Adrenal gland (tissue), 12 donors: ENCODE measurements around the gene BCLAF1. TPM values are rescaled to one million over a fixed set of nuclear protein-coding genes. Genes with fewer than 3 reads are reported as not detected.

Experiments used
- DNase-seq, 7 donors: peaks; one replicate each; pipeline ENCODE4 v3.0.0-alpha.2; 2019 to 2020
- H3K27ac ChIP-seq, 5 donors: fragments of 200-600 bp; sonication (generic) in 4 of 5; 1 replicate in 3 of 5; 2 replicates in 2 of 5; pipeline versions ENCODE4 v1.5.1 to v1.8.0; 2016 to 2020; ENCODE audit warnings: mild to moderate bottlenecking in 1 of 5
- H3K27me3 ChIP-seq: fragments of 200-600 bp; 2 replicates; pipeline ENCODE4 v1.8.0; 2021
- H3K36me3 ChIP-seq, 2 donors: fragments of 200-600 bp; replicated peaks in 1 of 2; 1 replicate in 1 of 2; 2 replicates in 1 of 2; pipeline versions ENCODE4 v1.5.1 to v1.8.0; 2018 to 2022
- H3K4me1 ChIP-seq, 2 donors: fragments of 200-600 bp; replicated peaks in 1 of 2; 1 replicate in 1 of 2; 2 replicates in 1 of 2; pipeline versions ENCODE4 v1.5.1 to v1.8.0; 2018 to 2021
- H3K4me3 ChIP-seq, 4 donors: fragments of 200-600 bp; sonication (generic) in 3 of 4; one replicate each; pipeline ENCODE4 v1.5.1; 2016 to 2018
- H3K9me3 ChIP-seq, 3 donors: fragments of 200-600 bp; sonication (generic) in 1 of 3; replicated peaks in 1 of 3; 1 replicate in 2 of 3; 2 replicates in 1 of 3; pipeline versions ENCODE4 v1.5.1 to v1.8.0; 2016 to 2021
- POLR2A ChIP-seq, 2 donors: fragments of 450-650 bp; IDR thresholded peaks; one replicate each; pipeline ENCODE4 v1.6.1; 2017; ENCODE audit warnings: antibody characterized with exemption in 2 of 2, mild to moderate bottlenecking in 2 of 2, moderate library complexity in 1 of 2
- WGBS, 4 donors: extraction: QIAGEN DNeasy Blood & Tissue Kit in 2 of 4; methylation state at CpG; one replicate each; pipeline versions ENCODE4 v1.1.5 to v1.1.7; 2013 to 2017; 5-methylcytosine and 5-hydroxymethylcytosine counted together
- intact Hi-C, 2 donors: fragments of 100-400 bp; cut with DNase I; formaldehyde crosslinking; loops; one replicate each; pipeline versions ENCODE4 v1.14.1 to v1.15.0; 2022 to 2023
- polyA plus RNA-seq, 3 donors: library from polyadenylated mRNA; stranded (reverse); fragments of 200-250 nt in 2 of 3; fragments of 350-450 nt in 1 of 3; fragmentation: Illumina TruSeq in 1 of 3; extraction: RNeasy Lipid Tissue Mini Kit (QIAGEN cat#74804) in 1 of 3; gene quantifications; one replicate each; pipeline ENCODE4 v1.2.3, GENCODE V29; 2013 to 2014
- total RNA-seq, 9 donors: library from RNA; depleted of rRNA in 4 of 9; stranded (reverse); fragments of >200 nt in 4 of 9; fragments of 120-200 nt in 1 of 9; fragmentation: NEBNext Ultra II Directional in 1 of 9; extraction: Animal tissue kit (Norgen Biotek cat#: 25700) in 1 of 9; gene quantifications; one replicate each; pipeline versions ENCODE4 v1.1.0 to v1.2.4, GENCODE V29; 2013 to 2023
- TF ChIP-seq, protein P1 (sequence below), 6 experiments: fragments of 450-650 bp in 4 of 6; fragments of 200-600 bp in 2 of 6; sonication (generic) in 1 of 6; IDR thresholded peaks; 1 replicate in 5 of 6; 2 replicates in 1 of 6; pipeline versions ENCODE4 v1.5.1 to v1.8.0; 2016 to 2021; ENCODE audit warnings: antibody characterized with exemption in 6 of 6, mild to moderate bottlenecking in 2 of 6, moderate library complexity in 1 of 6
- donor health status: healthy with polysubstance abuse.
- donor health status: Bipolar disorder and iron deficiency.
- donor health status: DM: yes; HTN: yes; CAD: no.
- donor health status: DM: no; HTN: no; CAD: no.
- donor health status: DM: no; HTN: no; CAD: no.
- donor health status: DM: yes; HTN: yes; CAD: no.

Gene BCLAF1
- total and polyA plus RNA-seq, 12 donors: 27.7 to 210 (median 112) TPM

DNA sequence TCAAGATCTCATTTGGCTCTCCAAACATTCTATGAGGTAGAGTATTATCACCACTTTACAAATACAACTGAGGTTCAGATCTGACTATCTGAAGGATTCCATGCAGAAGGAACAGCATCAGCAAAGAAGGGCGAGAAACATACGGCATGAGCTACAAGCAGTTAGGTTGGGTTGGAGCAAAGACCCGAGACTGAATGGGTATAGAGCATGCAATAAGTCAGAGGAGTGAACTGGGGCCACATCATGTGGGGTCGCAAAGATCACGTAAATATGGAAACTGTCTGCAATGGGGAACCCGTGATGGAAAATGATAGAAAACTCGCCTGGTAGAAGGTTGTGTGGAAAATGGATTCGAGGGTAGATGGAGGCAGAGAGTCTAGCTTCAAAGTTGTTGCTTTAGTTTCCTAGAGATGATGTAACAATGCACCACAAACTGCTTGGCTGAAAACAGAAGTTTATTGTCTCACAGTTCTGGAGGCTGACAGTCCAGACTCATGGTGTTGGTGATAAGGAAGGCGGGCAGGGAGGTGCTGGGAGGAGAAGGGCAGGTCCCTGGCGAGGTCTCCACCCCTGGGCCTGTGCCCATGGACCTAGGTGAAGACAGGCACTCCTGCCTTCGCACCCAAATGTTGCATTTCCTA lies 44.3 kb upstream of the BCLAF1 start:
- Histone ChIP-seq H3K4me3 (no peak overlapping the region), H3K27me3 (no peaks in the 10 kb centered on the region), H3K27ac (no peak overlapping the region), H3K9me3 (no peaks in the 10 kb centered on the region), H3K36me3 (no peaks in the 10 kb centered on the region), H3K4me1 (no peaks in the 10 kb centered on the region)
- TF ChIP-seq, protein P1, sequence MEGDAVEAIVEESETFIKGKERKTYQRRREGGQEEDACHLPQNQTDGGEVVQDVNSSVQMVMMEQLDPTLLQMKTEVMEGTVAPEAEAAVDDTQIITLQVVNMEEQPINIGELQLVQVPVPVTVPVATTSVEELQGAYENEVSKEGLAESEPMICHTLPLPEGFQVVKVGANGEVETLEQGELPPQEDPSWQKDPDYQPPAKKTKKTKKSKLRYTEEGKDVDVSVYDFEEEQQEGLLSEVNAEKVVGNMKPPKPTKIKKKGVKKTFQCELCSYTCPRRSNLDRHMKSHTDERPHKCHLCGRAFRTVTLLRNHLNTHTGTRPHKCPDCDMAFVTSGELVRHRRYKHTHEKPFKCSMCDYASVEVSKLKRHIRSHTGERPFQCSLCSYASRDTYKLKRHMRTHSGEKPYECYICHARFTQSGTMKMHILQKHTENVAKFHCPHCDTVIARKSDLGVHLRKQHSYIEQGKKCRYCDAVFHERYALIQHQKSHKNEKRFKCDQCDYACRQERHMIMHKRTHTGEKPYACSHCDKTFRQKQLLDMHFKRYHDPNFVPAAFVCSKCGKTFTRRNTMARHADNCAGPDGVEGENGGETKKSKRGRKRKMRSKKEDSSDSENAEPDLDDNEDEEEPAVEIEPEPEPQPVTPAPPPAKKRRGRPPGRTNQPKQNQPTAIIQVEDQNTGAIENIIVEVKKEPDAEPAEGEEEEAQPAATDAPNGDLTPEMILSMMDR (IDR thresholded peaks at IDR 0.05): no peak
- no peak for TF ChIP-seq POLR2A (IDR thresholded peaks at IDR 0.05)
- DNase-seq: no peak
- intact Hi-C loops: no loop called here
- 87 to 92% (median 88%) methylated on average over 10 to 11 of the region's 11 CpGs for WGBS, 4 donors

DNA sequence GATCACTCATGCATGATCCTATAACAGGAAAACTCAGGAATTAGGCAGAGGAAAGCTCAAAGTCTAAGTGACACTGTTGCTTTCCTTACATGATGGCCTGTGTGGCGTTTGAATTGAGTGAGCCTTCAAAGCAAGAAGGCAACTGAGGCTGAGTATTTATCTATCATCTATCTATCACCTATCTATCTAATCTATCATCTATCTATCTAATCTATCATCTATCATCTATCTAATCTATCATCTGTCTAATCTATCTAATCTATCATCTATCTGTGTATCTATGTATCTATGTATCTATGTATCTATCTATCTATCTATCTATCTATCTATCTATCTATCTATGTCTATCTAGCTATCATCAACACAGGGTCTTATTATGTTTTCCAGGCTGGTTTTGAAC lies 41.8 kb upstream of the BCLAF1 start:
- no peaks in the 10 kb centered on the region for H3K4me1 ChIP-seq
- 84 to 97% (median 93%) methylated on average over 1 of the region's 1 CpG for WGBS, 4 donors
- DNase-seq: no peak
- no peak overlapping the region for H3K4me3 ChIP-seq
- TF ChIP-seq POLR2A (IDR thresholded peaks at IDR 0.05): no peak
- TF ChIP-seq, protein P1 (IDR thresholded peaks at IDR 0.05): no peak
- no peak overlapping the region for H3K27ac ChIP-seq
- intact Hi-C loops: no loop called here
- H3K36me3 ChIP-seq: no peaks in the 10 kb centered on the region
- H3K9me3 ChIP-seq: no peaks in the 10 kb centered on the region
- H3K27me3 ChIP-seq: no peaks in the 10 kb centered on the region

DNA sequence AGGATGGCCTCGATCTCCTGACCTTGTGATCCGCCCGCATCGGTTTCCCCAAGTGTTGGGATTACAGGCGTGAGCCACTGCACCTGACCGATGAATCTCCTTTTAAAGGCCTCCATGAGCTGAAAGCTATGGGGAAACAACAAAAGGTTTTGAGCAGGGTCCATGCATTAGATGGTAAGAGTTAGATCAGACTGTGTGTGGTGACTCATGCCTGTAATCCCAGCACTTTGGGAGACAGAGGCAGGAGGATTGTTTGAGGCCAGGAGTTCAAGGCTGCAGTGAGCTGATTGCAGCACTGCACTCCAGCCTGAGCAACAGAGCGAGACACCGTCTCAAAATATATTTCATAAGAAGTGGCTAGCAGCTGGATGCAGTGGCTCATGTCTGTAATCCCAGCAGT lies 41.0 kb upstream of the BCLAF1 start:
- Histone ChIP-seq H3K27ac (no peak overlapping the region), H3K4me1 (no peaks in the 10 kb centered on the region), H3K4me3 (no peak overlapping the region), H3K27me3 (no peaks in the 10 kb centered on the region), H3K9me3 (no peaks in the 10 kb centered on the region), H3K36me3 (no peaks in the 10 kb centered on the region)
- WGBS, 4 donors: 87 to 90% (median 88%) methylated on average over 8 of the region's 8 CpGs
- TF ChIP-seq, protein P1 (IDR thresholded peaks at IDR 0.05): no peak
- TF ChIP-seq POLR2A (IDR thresholded peaks at IDR 0.05): no peak
- intact Hi-C loops: no loop called here
- DNase-seq: no peak

DNA sequence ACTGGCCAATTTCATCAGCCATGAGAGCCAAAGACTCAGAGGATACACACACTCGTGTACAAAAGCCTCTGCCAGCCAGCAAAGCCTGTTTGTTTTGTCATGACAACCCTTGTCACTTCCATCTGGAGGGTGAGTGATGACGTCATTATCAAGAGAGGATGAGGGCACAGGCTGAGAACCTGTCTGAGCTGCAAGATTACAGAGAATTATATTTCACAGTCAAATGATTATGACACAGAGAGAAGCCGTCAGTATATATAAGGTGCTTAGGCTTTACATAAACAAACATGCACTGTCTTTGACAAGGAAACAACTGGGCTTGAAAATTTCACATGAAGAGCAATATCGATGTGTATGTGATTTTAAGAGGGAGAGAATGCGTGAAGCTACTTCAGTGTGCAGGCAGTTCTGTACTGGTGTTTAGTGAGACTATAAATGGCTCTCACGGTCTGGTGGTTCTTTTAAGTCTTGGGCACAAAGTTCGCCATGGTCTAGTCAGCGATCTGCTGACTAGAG lies 36.5 kb upstream of the BCLAF1 start:
- Histone ChIP-seq H3K9me3 (no peaks in the 10 kb centered on the region), H3K36me3 (no peaks in the 10 kb centered on the region), H3K27me3 (no peaks in the 10 kb centered on the region), H3K4me1 (no peaks in the 10 kb centered on the region), H3K27ac (peak overlapping the region in 1 of 5 donors; percentile 67), H3K4me3 (no peak overlapping the region)
- TF ChIP-seq, protein P1 (IDR thresholded peaks at IDR 0.05): no peak
- no peak for TF ChIP-seq POLR2A (IDR thresholded peaks at IDR 0.05)
- WGBS, 4 donors: 73 to 79% (median 78%) methylated on average over 8 of the region's 8 CpGs
- intact Hi-C loops: no loop called here
- DNase-seq: peak in 1 of 7 donors; percentile 80
